ENCODE measurements around the gene FNBP1L. TPM values are rescaled to one million over a fixed set of nuclear protein-coding genes. Genes with fewer than 3 reads are reported as not detected.
A peak's percentile ranks its signal among the peaks of the same experiment; 100 is the strongest.

Gene FNBP1L
- total and polyA plus RNA-seq, 9 of the 15 experiments (the other 6 are each of a cell fraction or from before 2014, with no cell fraction given): 1.4 to 6.9 (median 5.9) TPM

- TF ChIP-seq PBX2 (CRISPR knock-in tag; IDR thresholded peaks at IDR 0.05; ENCODE audit: low read depth): no peak
- no peak for TF ChIP-seq PBX2 (tag; conservative IDR thresholded peaks at IDR 0.05; ENCODE audit: low read depth)
- TF ChIP-seq ZNF263 (CRISPR knock-in tag; IDR thresholded peaks at IDR 0.05; ENCODE audit: borderline replicate concordance): no peak
- TF ChIP-seq SMARCE1 (IDR thresholded peaks at IDR 0.05): no peak
- no peak for TF ChIP-seq ZNF3 (CRISPR knock-in tag; IDR thresholded peaks at IDR 0.05)
These were observed 11.4 kb upstream of the FNBP1L start (continued) for GRCh38 chr1:93436496-93436895.

GRCh38 chr1:93437976-93438605 is 9.8 kb upstream of the FNBP1L start:
- no peaks in the 10 kb centered on the region for H3K27me3 ChIP-seq (ENCODE audit: control insufficient read depth in 2 of 2, insufficient read depth in 2 of 2, low read length in 2 of 2)
- H3K9me1 ChIP-seq (ENCODE audit: control insufficient read depth, insufficient read depth, low read length): no peaks in the 10 kb centered on the region
- peak; percentile 76 for FAIRE-seq
- H3K4me3 ChIP-seq: no peak overlapping the region
- BruUV-seq (replicated peaks): no TSS peak
- no peaks in the 10 kb centered on the region for H4K20me1 ChIP-seq (replicated peaks; ENCODE audit: control insufficient read depth, insufficient read depth, low read length)
- peak; percentile 85 for ATAC-seq
- WGBS (ENCODE audit: insufficient coverage, low coverage, missing lambda C conversion rate): 0% methylated on average over 4 of the region's 4 CpGs
- no peak overlapping the region for H3K4me2 ChIP-seq (ENCODE audit: insufficient read depth, low read length)
- H3K9ac ChIP-seq (ENCODE audit: insufficient read depth in 1 of 2, low read depth in 2 of 2, low read length in 2 of 2): no peak overlapping the region
- peaks cover 4% of the 10 kb centered on the region for H3K9me3 ChIP-seq (replicated peaks; ENCODE audit: control insufficient read depth, insufficient read depth, low read depth, low read length)
- no peaks in the 10 kb centered on the region for H3K36me3 ChIP-seq (ENCODE audit: control insufficient read depth, insufficient read depth, low read length)
- no peak overlapping the region for H3K27ac ChIP-seq (ENCODE audit: extremely low read depth, low read depth, low read length)
- H3K79me2 ChIP-seq (ENCODE audit: control insufficient read depth, insufficient read depth, low read length): no peaks in the 10 kb centered on the region
- CTCF ChIA-PET (ENCODE audit: low intra/inter-chr PET ratio): interaction anchor here (0.6 to 3.2 kb wide), 10 partner anchors 16 to 436 kb away, joined by 3 to 15 read pairs (median 3); no protein-coding TSS in a partner anchor
- intact Hi-C loops (cut with micrococcal nuclease): loop anchor here (1.0 to 5.0 kb wide), 7 partner anchors 131 to 412 kb away; no protein-coding TSS in a partner anchor
- in situ Hi-C loops (cut with MboI): loop anchor here (10.0 kb wide), 2 partner anchors 133 to 397 kb away; no protein-coding TSS in a partner anchor
- DNase-seq (ENCODE audit: extremely low read depth in 1 of 4, low spot score in 3 of 4): peak; percentile 22 to 52 (median 38)
- POLR2A ChIA-PET: interaction anchor here (0.8 kb wide), 1 partner anchor 406 kb away, joined by 4 read pairs; no protein-coding TSS in a partner anchor
- peaks cover 0 to 8% of the 10 kb centered on the region in 2 experiments; a peak in 2 of 5 replicates for H3K4me1 ChIP-seq (replicated peaks in 1 of 2; ENCODE audit: control insufficient read depth in 2 of 2, insufficient read depth in 2 of 2, low read length in 2 of 2)
- no peak overlapping the region for H2AFZ ChIP-seq (ENCODE audit: low read depth, low read length)
- TF ChIP-seq TRIM25 (IDR thresholded peaks at IDR 0.05; ENCODE audit: borderline replicate concordance) (no peak), TEAD4 (IDR thresholded peaks at IDR 0.05; ENCODE audit: low read length) (peak; percentile 86), TEAD4 (CRISPR knock-in tag; IDR thresholded peaks at IDR 0.05; ENCODE audit: borderline replicate concordance) (no peak), PHTF2 (CRISPR knock-in tag; IDR thresholded peaks at IDR 0.05) (no peak), THAP7 (CRISPR knock-in tag; IDR thresholded peaks at IDR 0.05) (no peak), ELF4 (CRISPR knock-in tag; IDR thresholded peaks at IDR 0.05) (no peak), ERF (CRISPR knock-in tag; IDR thresholded peaks at IDR 0.05) (no peak), RAD21 (CRISPR knock-in tag; conservative IDR thresholded peaks at IDR 0.05 in 1 of 2, IDR thresholded peaks at IDR 0.05 in 1 of 2) (peak; percentile 93 to 94), GATAD2B (IDR thresholded peaks at IDR 0.05; ENCODE audit: borderline replicate concordance) (no peak), TEAD1 (CRISPR knock-in tag; IDR thresholded peaks at IDR 0.05) (peak; percentile 95 to 97; a peak in 3 of 4 replicates), RAD51 (IDR thresholded peaks at IDR 0.05; ENCODE audit: borderline replicate concordance, low read depth) (peak; percentile 4; the same call in 1 of the 2 replicates)
